ENCODE measurements around the gene BMP4. TPM values are rescaled to one million over a fixed set of nuclear protein-coding genes. Genes with fewer than 3 reads are reported as not detected.

BMP4 gene
- total RNA-seq, 2 experiments from 2014 or later, result not detected

GRCh38 chr14:53982546-53982945, 25.9 kb upstream of the BMP4 start:
- H3K9me3 Mint-ChIP-seq, result peaks cover 17% of the 10 kb centered on the region
- CTCF ChIA-PET, result no interaction called here
- intact Hi-C loops (cut with micrococcal nuclease), result no loop called here

DNA sequence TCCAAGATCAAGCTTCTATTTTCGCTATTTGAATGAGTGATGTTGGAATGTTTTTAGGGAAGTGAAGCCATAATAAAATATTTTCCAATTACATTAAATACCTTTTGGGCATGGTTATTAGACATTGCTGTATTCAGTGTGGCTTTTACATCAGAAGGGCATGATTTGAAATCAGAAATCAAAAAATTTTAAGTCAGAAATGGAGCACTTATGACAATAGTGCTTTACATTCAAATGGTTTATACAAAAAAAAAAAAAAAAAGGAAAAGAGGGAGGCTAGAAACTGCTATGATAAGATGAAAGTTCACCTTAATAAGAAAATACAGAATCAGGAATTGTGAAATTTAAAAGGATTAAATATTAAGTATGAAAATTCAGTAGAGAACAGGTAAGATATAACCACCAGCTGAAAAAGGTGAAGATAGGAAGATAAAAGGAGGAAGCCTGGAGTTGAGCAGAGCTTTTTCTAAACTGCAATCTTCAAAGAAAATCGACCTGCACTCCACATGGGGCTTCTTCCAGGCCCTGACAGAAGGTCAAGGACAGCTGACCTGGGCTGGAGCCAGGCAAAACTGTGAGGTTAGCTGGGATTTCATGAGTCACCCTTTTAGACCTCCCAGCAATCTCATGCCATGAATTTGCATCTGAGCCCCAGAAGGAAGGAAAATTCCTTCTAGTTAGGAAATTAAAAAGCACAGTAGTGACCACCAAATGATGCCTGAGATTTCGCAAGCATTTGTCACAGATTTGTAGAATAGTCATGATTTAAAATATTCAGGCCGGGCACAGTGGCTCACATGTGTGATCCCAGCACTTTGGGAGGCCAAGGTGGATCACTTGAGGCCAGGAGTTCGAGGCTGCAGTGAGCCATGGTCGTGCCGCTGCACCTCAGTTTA, 23.4 kb upstream of the BMP4 start:
- peaks cover 8% of the 10 kb centered on the region for H3K9me3 Mint-ChIP-seq
- no peaks in the 10 kb centered on the region for H3K36me3 Mint-ChIP-seq (ENCODE audit: low read depth)
- intact Hi-C loops (cut with micrococcal nuclease), result no loop called here
- CTCF ChIA-PET, result no interaction called here
- no peaks in the 10 kb centered on the region for H3K4me1 Mint-ChIP-seq (ENCODE audit: low read depth)
- DNase-seq, result no peak
- no peak overlapping the region for H3K4me3 Mint-ChIP-seq
- peaks cover 3% of the 10 kb centered on the region for H3K27me3 Mint-ChIP-seq (ENCODE audit: low read depth)
- no peak overlapping the region for H3K27ac Mint-ChIP-seq

More at GRCh38 chr14:53982546-53982945, 25.9 kb upstream of the BMP4 start:
- Mint-ChIP-seq H3K4me1 (ENCODE audit: low read depth) (no peaks in the 10 kb centered on the region), H3K27ac (no peak overlapping the region), H3K36me3 (ENCODE audit: low read depth) (no peaks in the 10 kb centered on the region), H3K27me3 (ENCODE audit: low read depth) (peaks cover 3% of the 10 kb centered on the region), H3K4me3 (no peak overlapping the region)
- DNase-seq, result no peak

GRCh38 chr14:53979113-53979681, 22.6 kb upstream of the BMP4 start:
- Mint-ChIP-seq H3K27me3 (ENCODE audit: low read depth) (peaks cover 4% of the 10 kb centered on the region), H3K36me3 (ENCODE audit: low read depth) (no peaks in the 10 kb centered on the region), H3K4me1 (ENCODE audit: low read depth) (no peaks in the 10 kb centered on the region), H3K4me3 (no peak overlapping the region), H3K9me3 (peaks cover 1% of the 10 kb centered on the region), H3K27ac (no peak overlapping the region)
- intact Hi-C loops (cut with micrococcal nuclease), result no loop called here
- no peak for DNase-seq
- CTCF ChIA-PET, result no interaction called here

DNA sequence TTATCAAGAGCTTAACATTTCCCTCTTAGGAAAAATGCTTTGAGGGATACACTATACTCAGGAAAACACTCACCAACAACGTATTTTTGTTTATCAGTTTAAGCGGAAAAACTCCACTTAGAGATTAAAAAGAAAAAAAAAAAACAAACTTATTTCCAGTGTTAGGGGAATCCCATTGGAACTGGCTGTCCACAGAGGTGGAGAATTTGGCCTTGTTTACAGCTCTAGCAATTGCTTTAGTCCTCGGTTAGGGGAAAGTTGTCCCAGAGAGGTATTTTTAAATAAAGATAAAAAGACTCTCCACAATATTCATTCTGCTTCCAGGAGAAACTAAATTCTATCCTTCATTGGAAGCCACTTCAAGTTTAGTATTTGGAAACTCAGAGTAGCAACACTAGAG, 21.6 kb upstream of the BMP4 start:
- DNase-seq, result no peak
- Mint-ChIP-seq H3K9me3 (no peaks in the 10 kb centered on the region), H3K27ac (no peak overlapping the region), H3K4me1 (ENCODE audit: low read depth) (no peaks in the 10 kb centered on the region), H3K4me3 (no peak overlapping the region), H3K36me3 (ENCODE audit: low read depth) (no peaks in the 10 kb centered on the region), H3K27me3 (ENCODE audit: low read depth) (peaks cover 3% of the 10 kb centered on the region)
- intact Hi-C loops (cut with micrococcal nuclease), result no loop called here
- CTCF ChIA-PET, result no interaction called here

GRCh38 chr14:53975444-53975843, 18.8 kb upstream of the BMP4 start:
- intact Hi-C loops (cut with micrococcal nuclease), result no loop called here
- CTCF ChIA-PET, result interaction anchor here (0.6 kb wide), 1 partner anchor 71 kb away, joined by 4 read pairs; no protein-coding TSS in a partner anchor
- no peaks in the 10 kb centered on the region for H3K9me3 Mint-ChIP-seq
- H3K4me1 Mint-ChIP-seq (ENCODE audit: low read depth), result no peaks in the 10 kb centered on the region
- DNase-seq, result no peak
- no peaks in the 10 kb centered on the region for H3K36me3 Mint-ChIP-seq (ENCODE audit: low read depth)
- H3K27me3 Mint-ChIP-seq (ENCODE audit: low read depth), result peaks cover 3% of the 10 kb centered on the region
- H3K27ac Mint-ChIP-seq, result no peak overlapping the region
- no peak overlapping the region for H3K4me3 Mint-ChIP-seq

DNA sequence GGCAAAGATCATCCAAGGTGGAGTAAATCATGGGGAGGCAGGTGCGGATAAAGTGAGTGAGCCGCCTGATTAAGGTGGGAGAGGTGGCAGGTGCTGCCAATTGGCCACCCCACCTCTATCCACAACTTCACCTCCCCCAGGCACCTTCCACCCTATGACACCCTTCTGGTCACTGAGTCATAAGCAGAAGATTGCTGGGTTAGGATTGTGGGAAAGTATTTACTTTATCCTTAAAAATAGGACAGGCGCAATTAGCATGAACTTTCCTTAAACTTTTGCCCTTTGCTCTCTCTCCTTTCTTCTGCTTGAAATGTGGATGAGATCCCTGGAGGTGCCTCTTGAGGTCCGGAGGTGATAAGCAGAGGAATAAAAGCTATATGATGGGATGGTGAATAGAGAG, 14.9 kb upstream of the BMP4 start:
- H3K27me3 Mint-ChIP-seq (ENCODE audit: low read depth), result peaks cover 3% of the 10 kb centered on the region
- no peak for DNase-seq
- H3K4me1 Mint-ChIP-seq (ENCODE audit: low read depth), result no peaks in the 10 kb centered on the region
- H3K4me3 Mint-ChIP-seq, result no peak overlapping the region
- H3K27ac Mint-ChIP-seq, result no peak overlapping the region
- H3K9me3 Mint-ChIP-seq, result no peaks in the 10 kb centered on the region
- CTCF ChIA-PET, result no interaction called here
- intact Hi-C loops (cut with micrococcal nuclease), result no loop called here
- no peaks in the 10 kb centered on the region for H3K36me3 Mint-ChIP-seq (ENCODE audit: low read depth)

- Mint-ChIP-seq H3K9me3 (no peaks in the 10 kb centered on the region), H3K4me1 (ENCODE audit: low read depth) (no peaks in the 10 kb centered on the region), H3K36me3 (ENCODE audit: low read depth) (no peaks in the 10 kb centered on the region), H3K27ac (no peak overlapping the region), H3K4me3 (no peak overlapping the region), H3K27me3 (ENCODE audit: low read depth) (peaks cover 11% of the 10 kb centered on the region)
- DNase-seq, result no peak
- CTCF ChIA-PET, result no interaction called here
- intact Hi-C loops (cut with micrococcal nuclease), result no loop called here
Measured at GRCh38 chr14:53969326-53969725, 12.7 kb upstream of the BMP4 start.

DNA sequence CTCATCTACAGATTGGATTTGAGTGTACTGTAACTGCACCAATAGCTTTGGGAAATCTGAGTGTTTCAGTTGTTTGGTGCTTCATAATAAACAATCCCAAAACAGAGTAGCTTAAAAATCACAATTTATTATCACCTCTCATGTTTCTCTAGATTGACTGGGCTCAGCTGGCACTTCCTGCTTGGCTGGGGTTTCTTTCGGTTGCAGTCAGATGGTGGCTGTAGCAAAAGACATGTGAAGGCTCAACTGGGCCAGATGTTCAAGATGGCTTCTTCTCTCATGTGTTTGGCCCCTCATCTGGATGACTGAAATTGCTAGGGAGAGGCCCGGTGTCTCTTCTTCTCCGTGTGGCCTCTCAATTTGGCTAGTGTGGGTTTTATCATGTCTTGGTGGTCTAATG, 12.1 kb upstream of the BMP4 start:
- Mint-ChIP-seq H3K27me3 (ENCODE audit: low read depth) (peaks cover 13% of the 10 kb centered on the region), H3K4me1 (ENCODE audit: low read depth) (peaks cover under 1% of the 10 kb centered on the region)
- CTCF ChIA-PET, result no interaction called here

DNA sequence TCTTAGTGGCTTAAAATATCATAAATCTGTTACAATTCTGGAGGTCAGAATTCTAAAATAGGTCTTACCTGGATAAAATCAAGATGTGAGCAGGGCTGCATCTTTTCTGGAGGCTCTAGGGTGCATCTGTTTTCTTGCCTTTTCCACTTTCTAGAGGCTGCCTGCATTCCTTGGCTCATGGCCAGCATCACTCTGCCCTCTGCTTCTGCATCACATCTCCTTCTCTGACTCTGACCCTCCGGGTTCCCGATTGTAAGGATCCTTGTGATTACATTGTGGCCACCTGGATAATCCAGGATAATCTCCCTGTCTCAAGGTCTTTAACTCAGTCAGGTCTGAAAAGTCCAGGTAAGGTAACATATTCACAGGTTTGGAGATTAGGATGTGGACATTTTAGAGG, 11.0 kb upstream of the BMP4 start:
- no peaks in the 10 kb centered on the region for H3K9me3 Mint-ChIP-seq
- CTCF ChIA-PET, result no interaction called here
- no peak overlapping the region for H3K4me3 Mint-ChIP-seq
- H3K36me3 Mint-ChIP-seq (ENCODE audit: low read depth), result no peaks in the 10 kb centered on the region
- intact Hi-C loops (cut with micrococcal nuclease), result no loop called here
- no peak overlapping the region for H3K27ac Mint-ChIP-seq
- H3K4me1 Mint-ChIP-seq (ENCODE audit: low read depth), result peaks cover 5% of the 10 kb centered on the region
- H3K27me3 Mint-ChIP-seq (ENCODE audit: low read depth), result peaks cover 24% of the 10 kb centered on the region
- no peak for DNase-seq

More for the DNA sequence above, 12.1 kb upstream of the BMP4 start:
- intact Hi-C loops (cut with micrococcal nuclease), result no loop called here
- Mint-ChIP-seq H3K36me3 (ENCODE audit: low read depth) (no peaks in the 10 kb centered on the region), H3K9me3 (no peaks in the 10 kb centered on the region), H3K27ac (no peak overlapping the region), H3K4me3 (no peak overlapping the region)
- no peak for DNase-seq

GRCh38 chr14:53964249-53964648, 7.6 kb upstream of the BMP4 start:
- no peak for DNase-seq
- intact Hi-C loops (cut with micrococcal nuclease), result no loop called here
- Mint-ChIP-seq H3K27me3 (ENCODE audit: low read depth) (peaks cover 34% of the 10 kb centered on the region), H3K36me3 (ENCODE audit: low read depth) (no peaks in the 10 kb centered on the region), H3K4me3 (no peak overlapping the region), H3K4me1 (ENCODE audit: low read depth) (peaks cover 5% of the 10 kb centered on the region), H3K9me3 (no peaks in the 10 kb centered on the region), H3K27ac (no peak overlapping the region)
- CTCF ChIA-PET, result no interaction called here

DNA sequence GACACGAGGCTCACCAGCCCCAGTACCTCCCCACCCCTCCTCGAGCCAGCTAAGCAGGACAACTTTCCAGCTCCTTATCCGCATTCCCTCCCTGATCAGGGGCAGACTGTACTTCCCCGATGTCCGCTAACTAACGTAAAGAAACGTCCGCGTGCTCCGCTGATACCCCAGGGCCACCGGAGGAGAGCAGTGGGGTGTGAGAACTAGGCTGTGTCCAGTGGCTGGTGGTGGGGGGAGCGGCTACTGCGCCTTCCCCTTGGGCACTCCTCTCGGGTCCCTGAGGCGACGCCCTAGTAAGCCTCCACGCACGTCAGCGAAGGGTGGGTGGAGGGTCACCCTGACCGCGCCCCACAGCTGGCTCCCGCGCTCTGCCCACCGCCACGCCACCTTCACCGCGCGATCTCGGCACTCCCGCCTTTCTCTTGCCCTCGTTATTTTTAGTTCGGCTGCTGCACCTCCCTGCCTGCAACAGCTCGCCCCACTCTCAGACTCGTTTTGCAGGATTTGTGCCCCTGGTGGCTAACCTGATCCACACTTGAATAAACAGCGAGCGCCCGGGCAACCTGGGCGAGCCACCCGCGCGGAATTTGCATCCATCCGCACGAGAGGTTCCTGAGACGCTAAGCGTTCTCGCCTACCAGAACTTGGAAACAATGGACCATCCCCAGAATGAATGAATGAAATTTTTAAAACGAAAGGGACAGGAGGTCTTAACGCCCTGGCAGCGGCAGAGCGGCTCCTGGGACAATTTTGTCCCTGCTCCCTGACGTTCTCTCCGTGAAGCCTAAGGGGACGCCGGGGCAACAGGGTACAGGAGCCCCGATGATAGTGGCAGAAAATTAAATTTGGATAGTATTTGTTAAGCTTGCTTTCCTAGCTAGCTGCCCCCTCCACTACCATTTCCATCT, 6.9 kb upstream of the BMP4 start:
- DNase-seq, result no peak
- H3K27me3 Mint-ChIP-seq (ENCODE audit: low read depth), result peaks cover 38% of the 10 kb centered on the region

DNA sequence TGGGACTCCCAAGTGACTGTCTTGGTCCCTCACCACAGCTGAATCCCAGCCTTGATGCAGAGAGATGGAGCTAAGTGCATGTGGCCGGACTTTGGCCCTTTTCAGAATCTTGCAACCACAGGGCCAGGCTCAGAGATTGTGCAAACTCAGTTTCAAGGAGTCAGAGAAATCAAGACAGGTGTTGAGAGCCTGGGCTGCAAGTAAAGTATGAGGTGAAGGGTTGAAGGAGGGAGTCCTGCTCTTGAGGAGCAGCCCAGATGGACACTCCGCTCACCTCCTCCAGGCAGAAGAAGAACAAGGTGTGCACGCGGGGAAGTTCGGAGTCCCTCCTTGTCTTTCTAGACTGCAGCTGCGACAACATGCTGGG, 6.3 kb upstream of the BMP4 start:
- DNase-seq, result no peak
- Mint-ChIP-seq H3K36me3 (ENCODE audit: low read depth) (no peaks in the 10 kb centered on the region), H3K27ac (no peak overlapping the region), H3K27me3 (ENCODE audit: low read depth) (peaks cover 38% of the 10 kb centered on the region), H3K4me1 (ENCODE audit: low read depth) (peaks cover 5% of the 10 kb centered on the region), H3K4me3 (no peak overlapping the region), H3K9me3 (no peaks in the 10 kb centered on the region)
- CTCF ChIA-PET, result no interaction called here
- intact Hi-C loops (cut with micrococcal nuclease), result no loop called here

More for the DNA sequence above, 6.9 kb upstream of the BMP4 start:
- Mint-ChIP-seq H3K4me3 (no peak overlapping the region), H3K4me1 (ENCODE audit: low read depth) (peaks cover 5% of the 10 kb centered on the region), H3K27ac (no peak overlapping the region), H3K36me3 (ENCODE audit: low read depth) (no peaks in the 10 kb centered on the region), H3K9me3 (no peaks in the 10 kb centered on the region)
- CTCF ChIA-PET, result no interaction called here
- intact Hi-C loops (cut with micrococcal nuclease), result no loop called here
